PC-9 (cell line): ENCODE data around the gene PROP1.

Source experiments
- EZH2 ChIP-seq: fragments of 200-600 bp; sonication (generic); IDR thresholded peaks from 2 replicates; pipeline ENCODE4 v1.8.0; 2017; ENCODE audit warnings: antibody characterized with exemption, low read depth
- TF ChIP-seq, protein P1 (sequence below): fragments of 200-600 bp; sonication (generic); conservative IDR thresholded peaks from 2 replicates; pipeline ENCODE4 v1.6.1; 2017; ENCODE audit warnings: mixed run types, antibody characterized with exemption, mild to moderate bottlenecking, moderate library complexity

DNA sequence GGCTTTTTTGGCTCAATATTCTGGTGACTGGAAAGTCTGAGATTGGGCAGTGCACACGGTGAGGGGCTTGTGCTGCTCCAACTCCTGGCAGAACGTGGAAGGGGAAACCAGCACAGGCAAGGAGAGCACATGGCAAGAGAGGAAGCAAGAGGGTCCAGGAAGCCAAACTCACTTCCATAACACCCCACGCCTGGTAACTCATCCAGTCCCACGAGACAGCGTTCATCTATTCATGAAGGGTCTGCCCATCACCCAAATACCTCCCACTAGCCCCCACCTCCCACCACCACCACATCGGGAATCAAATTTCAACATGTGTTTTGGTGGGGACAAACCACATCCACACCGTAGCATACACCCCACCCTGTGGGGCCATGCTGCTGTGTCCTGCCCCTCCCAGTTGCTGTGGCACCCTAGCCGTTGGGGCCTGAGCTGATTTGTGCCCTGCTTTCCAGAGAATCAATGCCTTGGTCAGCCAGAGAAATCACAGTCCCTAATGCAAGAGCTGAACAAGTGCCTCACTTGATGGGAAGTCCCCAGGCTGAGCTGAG lies 27.3 kb downstream of the PROP1 start:
- TF ChIP-seq, protein P1, sequence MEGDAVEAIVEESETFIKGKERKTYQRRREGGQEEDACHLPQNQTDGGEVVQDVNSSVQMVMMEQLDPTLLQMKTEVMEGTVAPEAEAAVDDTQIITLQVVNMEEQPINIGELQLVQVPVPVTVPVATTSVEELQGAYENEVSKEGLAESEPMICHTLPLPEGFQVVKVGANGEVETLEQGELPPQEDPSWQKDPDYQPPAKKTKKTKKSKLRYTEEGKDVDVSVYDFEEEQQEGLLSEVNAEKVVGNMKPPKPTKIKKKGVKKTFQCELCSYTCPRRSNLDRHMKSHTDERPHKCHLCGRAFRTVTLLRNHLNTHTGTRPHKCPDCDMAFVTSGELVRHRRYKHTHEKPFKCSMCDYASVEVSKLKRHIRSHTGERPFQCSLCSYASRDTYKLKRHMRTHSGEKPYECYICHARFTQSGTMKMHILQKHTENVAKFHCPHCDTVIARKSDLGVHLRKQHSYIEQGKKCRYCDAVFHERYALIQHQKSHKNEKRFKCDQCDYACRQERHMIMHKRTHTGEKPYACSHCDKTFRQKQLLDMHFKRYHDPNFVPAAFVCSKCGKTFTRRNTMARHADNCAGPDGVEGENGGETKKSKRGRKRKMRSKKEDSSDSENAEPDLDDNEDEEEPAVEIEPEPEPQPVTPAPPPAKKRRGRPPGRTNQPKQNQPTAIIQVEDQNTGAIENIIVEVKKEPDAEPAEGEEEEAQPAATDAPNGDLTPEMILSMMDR, result no peak
- TF ChIP-seq EZH2, result no peak
